Loucy (cell line): ENCODE data around the gene SCNM1.
A peak's percentile ranks its signal among the peaks of the same experiment; 100 is the strongest.

ENCODE experiments used
- H2AFZ ChIP-seq: fragments of 200-600 bp; sonication (generic); 2 replicates; pipeline ENCODE4 v1.6.0; 2016; ENCODE audit warnings: antibody characterized with exemption, mild to moderate bottlenecking, low read length, moderate library complexity
- H3F3A ChIP-seq: fragments of 200-600 bp; 2 replicates; pipeline ENCODE4 v1.6.0; 2016; ENCODE audit warnings: antibody characterized with exemption, low read depth, mild to moderate bottlenecking
- H3K27me3 ChIP-seq: fragments of 200-600 bp; sonication (generic); 2 replicates; pipeline ENCODE4 v1.6.1; 2014; ENCODE audit warnings: low read length, mild to moderate bottlenecking; ENCODE audit not compliant: insufficient read depth, poor library complexity, severe bottlenecking
- H3K36me3 ChIP-seq: fragments of 200-600 bp; sonication (generic); 2 replicates; pipeline ENCODE4 v1.6.1; 2016; ENCODE audit warnings: low read length; ENCODE audit not compliant: insufficient read depth
- H3K4me1 ChIP-seq: fragments of 200-600 bp; sonication (generic); 2 replicates; pipeline ENCODE4 v1.5.1; 2014; ENCODE audit warnings: low read length, mild to moderate bottlenecking; ENCODE audit not compliant: insufficient read depth, poor library complexity, severe bottlenecking
- H3K4me2 ChIP-seq: fragments of 200-600 bp; sonication (generic); 2 replicates; pipeline ENCODE4 v1.6.0; 2014; ENCODE audit warnings: antibody characterized with exemption, low read length, low read depth, mild to moderate bottlenecking; ENCODE audit not compliant: poor library complexity, severe bottlenecking
- H3K4me3 ChIP-seq: fragments of 200-600 bp; sonication (generic); 2 replicates; pipeline ENCODE4 v1.5.1; 2014; ENCODE audit warnings: low read length, mild to moderate bottlenecking, mixed read lengths; ENCODE audit not compliant: poor library complexity, severe bottlenecking
- H3K79me2 ChIP-seq: fragments of 200-600 bp; sonication (generic); 2 replicates; pipeline ENCODE4 v1.6.1; 2014; ENCODE audit warnings: low read length; ENCODE audit not compliant: insufficient read depth
- H3K9ac ChIP-seq: fragments of 200-600 bp; sonication (generic); 2 replicates; pipeline ENCODE4 v1.6.0; 2014; ENCODE audit warnings: mild to moderate bottlenecking, low read depth, low read length, moderate library complexity; ENCODE audit not compliant: poor library complexity, severe bottlenecking
- H3K9me2 ChIP-seq: fragments of 200-600 bp; sonication (generic); replicated peaks from 2 replicates; pipeline ENCODE4 v1.6.1; 2016; ENCODE audit warnings: low read depth, low read length, mixed read lengths
- H3K9me3 ChIP-seq: fragments of 200-600 bp; sonication (generic); 2 replicates; pipeline ENCODE4 v1.6.1; 2014; ENCODE audit warnings: mild to moderate bottlenecking, antibody characterized with exemption, low read length, low read depth; ENCODE audit not compliant: insufficient read depth
- H4K20me1 ChIP-seq: fragments of 200-600 bp; sonication (generic); 2 replicates; pipeline ENCODE4 v1.6.0; 2014; ENCODE audit warnings: antibody characterized with exemption, low read length, mild to moderate bottlenecking; ENCODE audit not compliant: insufficient read depth, poor library complexity, severe bottlenecking
- CTCF ChIP-seq: fragments of 200-600 bp; sonication (generic); conservative IDR thresholded peaks from 2 replicates; pipeline ENCODE4 v1.5.1; 2014; ENCODE audit warnings: mild to moderate bottlenecking, antibody characterized with exemption, low read length
- EZH2phosphoT487 ChIP-seq: fragments of 200-600 bp; IDR thresholded peaks from 2 replicates; pipeline ENCODE4 v1.6.1; 2018; ENCODE audit warnings: antibody characterized with exemption, mild to moderate bottlenecking, moderate library complexity, borderline replicate concordance

SCNM1 gene

GRCh38 chr1:151175041-151175741 is 9.2 kb downstream of the SCNM1 start:
- no peak overlapping the region for H3K4me3 ChIP-seq
- H3K9ac ChIP-seq = no peak overlapping the region
- H3K79me2 ChIP-seq = no peaks in the 10 kb centered on the region
- H3K27me3 ChIP-seq = no peaks in the 10 kb centered on the region
- H3K4me2 ChIP-seq = no peak overlapping the region
- H4K20me1 ChIP-seq = no peaks in the 10 kb centered on the region
- H3K4me1 ChIP-seq = no peaks in the 10 kb centered on the region
- no peaks in the 10 kb centered on the region for H3K9me3 ChIP-seq
- H3K36me3 ChIP-seq = peaks cover 47% of the 10 kb centered on the region; the same call in 1 of the 2 replicates
- no peaks in the 10 kb centered on the region for H3K9me2 ChIP-seq
- H3F3A ChIP-seq = no peaks in the 10 kb centered on the region
- no peak for TF ChIP-seq CTCF
- no peak overlapping the region for H2AFZ ChIP-seq

GRCh38 chr1:151175863-151176262 is 9.9 kb downstream of the SCNM1 start, which contains the start of gene TMOD4:
Gene TMOD4, minus strand, starts transcription at chr1:151175981. Its CDS starts 1,106 bp downstream, at chr1:151174875.
- H3K4me1 ChIP-seq = no peaks in the 10 kb centered on the region
- TF ChIP-seq CTCF (peak; percentile 69), EZH2phosphoT487 (no peak)
- H3F3A ChIP-seq = no peaks in the 10 kb centered on the region
- H3K4me3 ChIP-seq = no peak within 1 kb of the TSS
- H3K9ac ChIP-seq = no peak within 1 kb of the TSS
- peaks cover 51% of the 10 kb centered on the region; the same call in 1 of the 2 replicates for H3K36me3 ChIP-seq
- H2AFZ ChIP-seq = no peak within 1 kb of the TSS
- no peaks in the 10 kb centered on the region for H3K9me3 ChIP-seq
- no peaks in the 10 kb centered on the region for H3K9me2 ChIP-seq
- H3K4me2 ChIP-seq = no peak within 1 kb of the TSS
- H4K20me1 ChIP-seq = no peaks in the 10 kb centered on the region
- H3K79me2 ChIP-seq = no peaks in the 10 kb centered on the region
- no peaks in the 10 kb centered on the region for H3K27me3 ChIP-seq

GRCh38 chr1:151176514-151177045 is 10.6 kb downstream of the SCNM1 start:
- Histone ChIP-seq H3K4me2 (no peak overlapping the region), H3K9me3 (no peaks in the 10 kb centered on the region), H3K9me2 (no peaks in the 10 kb centered on the region), H3K4me1 (no peaks in the 10 kb centered on the region), H3K9ac (no peak overlapping the region), H3F3A (no peaks in the 10 kb centered on the region), H3K4me3 (no peak overlapping the region), H3K27me3 (no peaks in the 10 kb centered on the region), H2AFZ (no peak overlapping the region), H3K79me2 (no peaks in the 10 kb centered on the region), H4K20me1 (no peaks in the 10 kb centered on the region), H3K36me3 (peaks cover 57% of the 10 kb centered on the region; the same call in 1 of the 2 replicates)
- TF ChIP-seq EZH2phosphoT487 (no peak), CTCF (no peak)
